GM20000 (cell line): ENCODE results near the gene PBX2.

Experiments used
- DNase-seq: peaks from one replicate; pipeline ENCODE4 v3.0.0; 2012; ENCODE audit warnings: low spot score
- CTCF ChIP-seq: IDR thresholded peaks from 2 replicates; pipeline ENCODE4 v1.5.1; 2012; ENCODE audit warnings: mild to moderate bottlenecking, control low read depth; ENCODE audit errors: extremely low read depth, missing control alignments

PBX2 gene

GRCh38 chr6:32166411-32167061, 23.5 kb downstream of the PBX2 start:
- no peak for TF ChIP-seq CTCF
- DNase-seq: no peak

GRCh38 chr6:32164295-32164694, 25.7 kb downstream of the PBX2 start, which contains the start of gene EGFL8:
Gene EGFL8, plus strand, starts transcription at chr6:32164595. Its CDS starts 1,571 bp downstream, at chr6:32166166.
- DNase-seq: no peak
- no peak for TF ChIP-seq CTCF

- TF ChIP-seq CTCF: no peak
- DNase-seq: no peak
Observed at GRCh38 chr6:32163559-32164258, 26.3 kb downstream of the PBX2 start.

GRCh38 chr6:32158052-32158451, 31.9 kb downstream of the PBX2 start:
- TF ChIP-seq CTCF: no peak
- no peak for DNase-seq

GRCh38 chr6:32156891-32157290, 33.1 kb downstream of the PBX2 start:
- DNase-seq: no peak
- TF ChIP-seq CTCF: no peak

GRCh38 chr6:32154514-32155161, 35.4 kb downstream of the PBX2 start:
- peak; percentile 88 for DNase-seq
- peak; percentile 79 for TF ChIP-seq CTCF
